Measurements from ENCODE around the gene OTULIN. TPM values are rescaled to one million over a fixed set of nuclear protein-coding genes. Genes with fewer than 3 reads are reported as not detected.

Gene OTULIN
- polyA plus RNA-seq, 1 donor (not counting 4 experiments of a cell fraction or from before 2014, with no cell fraction given) = 18.3 TPM

DNA sequence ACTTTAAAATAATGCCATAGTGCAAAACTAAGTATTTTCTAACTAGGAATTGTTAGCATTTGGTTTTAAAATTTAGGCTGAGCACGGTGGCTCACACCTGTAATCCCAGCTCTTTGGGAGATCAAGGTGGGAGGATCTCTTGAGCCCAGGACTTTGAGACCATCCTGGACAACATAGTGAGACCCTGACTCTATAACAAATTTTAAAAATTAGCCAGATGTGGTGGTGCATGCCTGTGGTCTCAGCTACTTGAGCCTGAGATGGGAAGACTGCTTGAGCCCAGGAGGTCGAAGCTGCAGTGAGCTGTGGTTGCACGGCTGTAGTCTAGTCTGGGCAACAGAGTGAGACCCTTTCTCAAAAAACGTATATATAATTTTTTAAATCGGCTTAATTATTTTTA lies 4.9 kb downstream of the OTULIN start:
- Histone ChIP-seq H3K36me3 (ENCODE audit: control insufficient read depth in 2 of 2, extremely low read depth in 1 of 2, insufficient read depth in 2 of 2, low read length in 2 of 2) (peaks cover 0 to 7% of the 10 kb centered on the region in 2 experiments), H3K9me3 (ENCODE audit: control insufficient read depth, low read depth, low read length) (no peaks in the 10 kb centered on the region), H3K4me3 (ENCODE audit: control insufficient read depth in 2 of 3, extremely low read depth in 1 of 3, insufficient read depth in 2 of 3, low read depth in 1 of 3, low read length in 3 of 3) (no peak overlapping the region), H3K9ac (ENCODE audit: control insufficient read depth, extremely low read depth, insufficient read depth, low read length) (no peak overlapping the region), H3K27ac (ENCODE audit: control insufficient read depth, insufficient read depth, low read length) (peak overlapping the region; percentile 55), H3K27me3 (ENCODE audit: control insufficient read depth, extremely low read depth, insufficient read depth, low read length) (no peaks in the 10 kb centered on the region), H3K4me1 (ENCODE audit: control insufficient read depth, extremely low read depth, insufficient read depth, low read length) (peaks cover 57% of the 10 kb centered on the region), H3K9me1 (ENCODE audit: control insufficient read depth, extremely low read depth, insufficient read depth, low read length) (peaks cover 2% of the 10 kb centered on the region), H4K20me1 (ENCODE audit: control insufficient read depth, extremely low read depth, insufficient read depth, low read length) (peaks cover 5% of the 10 kb centered on the region), H3K4me2 (ENCODE audit: control insufficient read depth, extremely low read depth, insufficient read depth, low read depth, low read length) (peak overlapping the region; percentile 20), H2AFZ (ENCODE audit: control insufficient read depth, low read length) (no peak overlapping the region), H3K79me2 (ENCODE audit: control insufficient read depth, insufficient read depth, low read length) (peaks cover 86% of the 10 kb centered on the region)
- dilution Hi-C loops (cut with MboI; ENCODE audit: extremely low pct_ligation_motif_present, low sequenced_read_pairs) = no loop called here
- FAIRE-seq = no peak
- TF ChIP-seq EZH2 (IDR thresholded peaks at IDR 0.05; ENCODE audit: low read length) = no peak
- TF ChIP-seq, protein P1, sequence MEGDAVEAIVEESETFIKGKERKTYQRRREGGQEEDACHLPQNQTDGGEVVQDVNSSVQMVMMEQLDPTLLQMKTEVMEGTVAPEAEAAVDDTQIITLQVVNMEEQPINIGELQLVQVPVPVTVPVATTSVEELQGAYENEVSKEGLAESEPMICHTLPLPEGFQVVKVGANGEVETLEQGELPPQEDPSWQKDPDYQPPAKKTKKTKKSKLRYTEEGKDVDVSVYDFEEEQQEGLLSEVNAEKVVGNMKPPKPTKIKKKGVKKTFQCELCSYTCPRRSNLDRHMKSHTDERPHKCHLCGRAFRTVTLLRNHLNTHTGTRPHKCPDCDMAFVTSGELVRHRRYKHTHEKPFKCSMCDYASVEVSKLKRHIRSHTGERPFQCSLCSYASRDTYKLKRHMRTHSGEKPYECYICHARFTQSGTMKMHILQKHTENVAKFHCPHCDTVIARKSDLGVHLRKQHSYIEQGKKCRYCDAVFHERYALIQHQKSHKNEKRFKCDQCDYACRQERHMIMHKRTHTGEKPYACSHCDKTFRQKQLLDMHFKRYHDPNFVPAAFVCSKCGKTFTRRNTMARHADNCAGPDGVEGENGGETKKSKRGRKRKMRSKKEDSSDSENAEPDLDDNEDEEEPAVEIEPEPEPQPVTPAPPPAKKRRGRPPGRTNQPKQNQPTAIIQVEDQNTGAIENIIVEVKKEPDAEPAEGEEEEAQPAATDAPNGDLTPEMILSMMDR (optimal IDR thresholded peaks at IDR 0.05 in 1 of 3, IDR thresholded peaks at IDR 0.05 in 1 of 3, conservative IDR thresholded peaks at IDR 0.05 in 1 of 3; ENCODE audit: extremely low read depth in 1 of 3, insufficient read depth in 2 of 3, low read length in 3 of 3) = no peak
- no peak for DNase-seq (ENCODE audit: low read depth, low spot score)

DNA sequence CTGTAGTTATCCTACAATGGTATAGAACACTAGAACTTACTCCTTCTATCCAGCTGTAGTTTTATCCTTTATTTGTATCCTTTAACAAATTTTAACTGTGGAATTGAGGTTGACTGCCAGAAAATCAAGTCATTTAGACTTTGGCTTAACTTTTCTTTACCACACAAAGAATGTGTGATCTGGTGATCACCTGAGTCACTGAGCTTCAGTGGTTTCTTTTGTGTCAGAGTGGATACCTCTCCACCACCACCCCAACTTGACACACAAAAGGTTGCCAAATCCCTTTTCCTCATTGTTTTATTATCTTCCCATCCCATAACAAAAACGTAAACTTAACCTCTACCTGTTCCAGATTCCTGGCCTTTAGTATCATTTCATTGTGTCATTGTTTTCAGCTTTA lies 5.5 kb downstream of the OTULIN start:
- Histone ChIP-seq H3K4me3 (ENCODE audit: control insufficient read depth in 2 of 3, extremely low read depth in 1 of 3, insufficient read depth in 2 of 3, low read depth in 1 of 3, low read length in 3 of 3) (no peak overlapping the region), H3K4me2 (ENCODE audit: control insufficient read depth, extremely low read depth, insufficient read depth, low read depth, low read length) (peak overlapping the region; percentile 20), H3K9me3 (ENCODE audit: control insufficient read depth, low read depth, low read length) (no peaks in the 10 kb centered on the region), H3K4me1 (ENCODE audit: control insufficient read depth, extremely low read depth, insufficient read depth, low read length) (peaks cover 63% of the 10 kb centered on the region), H3K36me3 (ENCODE audit: control insufficient read depth in 2 of 2, extremely low read depth in 1 of 2, insufficient read depth in 2 of 2, low read length in 2 of 2) (peaks cover 0 to 7% of the 10 kb centered on the region in 2 experiments), H3K27ac (ENCODE audit: control insufficient read depth, insufficient read depth, low read length) (peak overlapping the region; percentile 55), H3K9me1 (ENCODE audit: control insufficient read depth, extremely low read depth, insufficient read depth, low read length) (peaks cover 2% of the 10 kb centered on the region), H3K9ac (ENCODE audit: control insufficient read depth, extremely low read depth, insufficient read depth, low read length) (peak overlapping the region; percentile 13), H3K79me2 (ENCODE audit: control insufficient read depth, insufficient read depth, low read length) (peaks cover 88% of the 10 kb centered on the region), H3K27me3 (ENCODE audit: control insufficient read depth, extremely low read depth, insufficient read depth, low read length) (no peaks in the 10 kb centered on the region), H2AFZ (ENCODE audit: control insufficient read depth, low read length) (no peak overlapping the region), H4K20me1 (ENCODE audit: control insufficient read depth, extremely low read depth, insufficient read depth, low read length) (peaks cover 5% of the 10 kb centered on the region)
- TF ChIP-seq, protein P1 (optimal IDR thresholded peaks at IDR 0.05 in 1 of 3, IDR thresholded peaks at IDR 0.05 in 1 of 3, conservative IDR thresholded peaks at IDR 0.05 in 1 of 3; ENCODE audit: extremely low read depth in 1 of 3, insufficient read depth in 2 of 3, low read length in 3 of 3) = no peak
- no peak for TF ChIP-seq EZH2 (IDR thresholded peaks at IDR 0.05; ENCODE audit: low read length)
- peak; percentile 28 for DNase-seq (ENCODE audit: low read depth, low spot score)
- dilution Hi-C loops (cut with MboI; ENCODE audit: extremely low pct_ligation_motif_present, low sequenced_read_pairs) = no loop called here
- FAIRE-seq = peak; percentile 20
